ENCODE results near the gene DYRK3. TPM values are rescaled to one million over a fixed set of nuclear protein-coding genes. Genes with fewer than 3 reads are reported as not detected.

Gene DYRK3
- total RNA-seq, 4 donors from 2014 or later: 2.2 to 4.7 (median 4.1) TPM

- peaks cover 78% of the 10 kb centered on the region for H3K36me3 ChIP-seq
- DNase-seq (ENCODE audit: low spot score in 2 of 2): no peak
- H3K27me3 ChIP-seq: no peaks in the 10 kb centered on the region
- no peak overlapping the region for H3K4me3 ChIP-seq
- WGBS: 57% methylated on average over 7 of the region's 7 CpGs
- H3K9me3 ChIP-seq: no peaks in the 10 kb centered on the region
- peaks cover 64% of the 10 kb centered on the region for H3K4me1 ChIP-seq
- TF ChIP-seq POLR2AphosphoS5 (IDR thresholded peaks at IDR 0.05) (no peak), POLR2A (IDR thresholded peaks at IDR 0.05) (no peak), CTCF (IDR thresholded peaks at IDR 0.05) (no peak), EP300 (IDR thresholded peaks at IDR 0.05) (no peak)
- peak overlapping the region; percentile 88 for H3K27ac ChIP-seq
These were observed 46.1 kb upstream of the DYRK3 start for GRCh38 chr1:206589206-206589605.

- Histone ChIP-seq H3K4me3 (no peak overlapping the region), H3K36me3 (peaks cover 81% of the 10 kb centered on the region), H3K9me3 (no peaks in the 10 kb centered on the region), H3K4me1 (peaks cover 54% of the 10 kb centered on the region), H3K27me3 (no peaks in the 10 kb centered on the region), H3K27ac (peak overlapping the region; percentile 16)
- 58% methylated on average over 8 of the region's 8 CpGs for WGBS
- DNase-seq (ENCODE audit: low spot score in 2 of 2): no peak
- no peak for TF ChIP-seq EP300 (IDR thresholded peaks at IDR 0.05)
These were observed 45.1 kb upstream of the DYRK3 start for GRCh38 chr1:206590025-206590758.

- peaks cover 85% of the 10 kb centered on the region for H3K36me3 ChIP-seq
- no peaks in the 10 kb centered on the region for H3K9me3 ChIP-seq
- no peak for TF ChIP-seq CTCF (IDR thresholded peaks at IDR 0.05)
- TF ChIP-seq POLR2A (IDR thresholded peaks at IDR 0.05): no peak
- no peak for TF ChIP-seq POLR2AphosphoS5 (IDR thresholded peaks at IDR 0.05)
- TF ChIP-seq EP300 (IDR thresholded peaks at IDR 0.05): no peak
- no peak for DNase-seq (ENCODE audit: low spot score in 2 of 2)
- no peaks in the 10 kb centered on the region for H3K27me3 ChIP-seq
- 83% methylated on average over 5 of the region's 5 CpGs for WGBS
- peaks cover 43% of the 10 kb centered on the region for H3K4me1 ChIP-seq
- H3K27ac ChIP-seq: no peak overlapping the region
- no peak overlapping the region for H3K4me3 ChIP-seq
These were observed 44.1 kb upstream of the DYRK3 start for GRCh38 chr1:206591226-206591625.

- Histone ChIP-seq H3K4me3 (no peak overlapping the region), H3K9me3 (no peaks in the 10 kb centered on the region), H3K27ac (no peak overlapping the region), H3K36me3 (peaks cover 85% of the 10 kb centered on the region), H3K27me3 (no peaks in the 10 kb centered on the region), H3K4me1 (peaks cover 39% of the 10 kb centered on the region)
- WGBS: 92% methylated on average over 9 of the region's 9 CpGs
- DNase-seq (ENCODE audit: low spot score in 2 of 2): no peak
- no peak for TF ChIP-seq CTCF (IDR thresholded peaks at IDR 0.05)
- TF ChIP-seq EP300 (IDR thresholded peaks at IDR 0.05): no peak
- no peak for TF ChIP-seq POLR2AphosphoS5 (IDR thresholded peaks at IDR 0.05)
- no peak for TF ChIP-seq POLR2A (IDR thresholded peaks at IDR 0.05)
These were observed 43.6 kb upstream of the DYRK3 start for GRCh38 chr1:206591696-206592095.

GRCh38 chr1:206593351-206593925 is 41.9 kb upstream of the DYRK3 start:
- TF ChIP-seq EP300 (IDR thresholded peaks at IDR 0.05): no peak
- no peak for TF ChIP-seq POLR2A (IDR thresholded peaks at IDR 0.05)
- TF ChIP-seq POLR2AphosphoS5 (IDR thresholded peaks at IDR 0.05): no peak
- no peak for TF ChIP-seq CTCF (IDR thresholded peaks at IDR 0.05)
- no peak overlapping the region for H3K4me3 ChIP-seq
- H3K4me1 ChIP-seq: peaks cover 21% of the 10 kb centered on the region
- H3K36me3 ChIP-seq: peaks cover 85% of the 10 kb centered on the region
- WGBS: 92% methylated on average over 7 of the region's 7 CpGs
- no peak for DNase-seq (ENCODE audit: low spot score in 2 of 2)
- H3K27me3 ChIP-seq: no peaks in the 10 kb centered on the region
- H3K27ac ChIP-seq: no peak overlapping the region
- H3K9me3 ChIP-seq: no peaks in the 10 kb centered on the region
